OCI-LY7 (cell line): ENCODE results near the gene MATCAP1. TPM values are rescaled to one million over a fixed set of nuclear protein-coding genes. Genes with fewer than 3 reads are reported as not detected.
A peak's percentile ranks its signal among the peaks of the same experiment; 100 is the strongest.

ENCODE experiments used
- BruUV-seq: library from RNA; stranded (reverse); fragments of 400-500 nt; replicated peaks from 2 replicates; lab custom pipeline; 2021; lab: Mats Ljungman, UMichigan
- CTCF ChIA-PET: fragments of 300-600 bp; sonication (Branson Sonifier 250); formaldehyde crosslinking; loops from one replicate; lab custom pipeline; 2022; ENCODE audit warnings: antibody characterized with exemption; ENCODE audit not compliant: unreplicated experiment; lab: Charles Lee
- POLR2A ChIA-PET: fragments of 300-600 bp; sonication (Branson Sonifier 250); formaldehyde crosslinking; loops from one replicate; lab custom pipeline; 2022; ENCODE audit warnings: antibody characterized with exemption; lab: Charles Lee
- DNase-seq: peaks from one replicate; pipeline ENCODE4 v3.0.0-alpha.2; 2015; ENCODE audit warnings: low spot score
- H2AFZ ChIP-seq: fragments of 200-600 bp; sonication (generic), shearing (Covaris generic); 2 replicates; pipeline ENCODE4 v1.6.1; 2014; ENCODE audit warnings: mild to moderate bottlenecking, antibody characterized with exemption, low read length, moderate library complexity
- H3K27ac ChIP-seq: fragments of 200-600 bp; sonication (generic); 2 replicates; pipeline ENCODE4 v1.5.1; 2014; ENCODE audit warnings: mixed run types, low read depth, mild to moderate bottlenecking, moderate library complexity, low read length, inconsistent platforms; ENCODE audit not compliant: poor library complexity, severe bottlenecking
- H3K36me3 ChIP-seq: fragments of 200-600 bp; sonication (generic); 2 replicates; pipeline ENCODE4 v1.6.1; 2014; ENCODE audit warnings: mild to moderate bottlenecking, antibody characterized with exemption, low read length, moderate library complexity, mixed read lengths; ENCODE audit not compliant: insufficient read depth
- H3K4me1 ChIP-seq: fragments of 200-600 bp; sonication (generic); 2 replicates; pipeline ENCODE4 v1.5.1; 2014; ENCODE audit warnings: mild to moderate bottlenecking, low read length; ENCODE audit not compliant: insufficient read depth, poor library complexity, severe bottlenecking
- H3K4me2 ChIP-seq: fragments of 200-600 bp; sonication (generic); 2 replicates; pipeline ENCODE4 v1.6.1; 2014; ENCODE audit warnings: mild to moderate bottlenecking, low read length
- H3K4me3 ChIP-seq: fragments of 200-600 bp; sonication (generic); 2 replicates; pipeline ENCODE4 v1.5.1; 2014; ENCODE audit warnings: mild to moderate bottlenecking, low read depth, low read length; ENCODE audit not compliant: poor library complexity, severe bottlenecking
- H3K79me2 ChIP-seq: fragments of 200-600 bp; sonication (generic); 2 replicates; pipeline ENCODE4 v1.6.1; 2016; ENCODE audit warnings: low read depth, mild to moderate bottlenecking, low read length, moderate library complexity, mixed read lengths; ENCODE audit not compliant: insufficient read depth
- H3K9me2 ChIP-seq: fragments of 200-600 bp; sonication (generic); 2 replicates; pipeline ENCODE4 v1.6.1; 2016; ENCODE audit warnings: mild to moderate bottlenecking, low read length, mixed read lengths; ENCODE audit not compliant: insufficient read depth
- H3K9me3 ChIP-seq: fragments of 200-600 bp; sonication (generic); 2 replicates; pipeline ENCODE4 v1.6.1; 2014; ENCODE audit warnings: mild to moderate bottlenecking, mixed run types, low read length, mixed read lengths
- H4K20me1 ChIP-seq: fragments of 200-600 bp; sonication (generic); 2 replicates; pipeline ENCODE4 v1.6.1; 2014; ENCODE audit warnings: mild to moderate bottlenecking, antibody characterized with exemption, low read length, moderate library complexity, mixed read lengths; ENCODE audit not compliant: insufficient read depth
- EZH2phosphoT487 ChIP-seq: fragments of 200-600 bp; sonication (generic); IDR thresholded peaks from 2 replicates; pipeline ENCODE4 v1.6.1; 2018; ENCODE audit warnings: low read depth, borderline replicate concordance, mild to moderate bottlenecking, mixed run types, antibody characterized with exemption, low read length, moderate library complexity, mixed read lengths
- intact Hi-C: fragments of 100-400 bp; cut with micrococcal nuclease; formaldehyde crosslinking; loops from one replicate; pipeline ENCODE4 v1.10.0; 2022; ENCODE audit not compliant: unreplicated experiment
- total RNA-seq, 2 experiments: library from RNA; depleted of rRNA in 1 of 2; stranded (reverse); fragments of >200 nt in 1 of 2; shearing (Covaris generic) in 1 of 2; gene quantifications; 2 replicates each; pipeline ENCODE4 v1.2.3, GENCODE V29; 2014 to 2022
- TF ChIP-seq, protein P1 (sequence below): fragments of 200-600 bp; sonication (generic); conservative IDR thresholded peaks from 2 replicates; pipeline ENCODE4 v1.5.1; 2014; ENCODE audit warnings: mild to moderate bottlenecking, antibody characterized with exemption, low read length, moderate library complexity, mixed read lengths

The MATCAP1 gene
- total RNA-seq, 2 experiments from 2014 or later: 22.9 to 39.6 TPM

DNA sequence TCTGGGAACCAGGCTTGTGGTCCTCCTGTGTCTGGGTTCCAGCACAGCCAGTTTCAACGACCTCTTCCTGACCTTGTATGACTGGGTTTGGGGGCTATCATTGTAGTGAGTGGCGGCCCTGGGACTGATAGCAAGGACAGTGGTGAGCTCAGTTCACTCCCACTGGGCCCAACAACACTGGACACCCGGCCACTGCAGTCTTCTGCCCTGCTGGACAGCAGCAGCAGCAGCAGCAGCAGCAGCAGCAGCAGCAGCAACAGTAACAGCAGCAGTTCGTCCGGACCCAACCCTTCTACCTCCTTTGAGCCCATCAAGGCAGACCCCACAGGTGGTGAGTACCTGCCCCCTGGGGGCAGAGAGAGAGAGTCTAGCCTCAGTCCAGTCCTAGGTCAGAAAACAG is 11.9 kb upstream of the MATCAP1 start:
- no peaks in the 10 kb centered on the region for H3K9me3 ChIP-seq
- H3K36me3 ChIP-seq: peaks cover 83% of the 10 kb centered on the region
- H3K27ac ChIP-seq: no peak overlapping the region
- H3K4me1 ChIP-seq: peaks cover 19% of the 10 kb centered on the region
- H3K4me3 ChIP-seq: no peak overlapping the region
- H3K9me2 ChIP-seq: no peaks in the 10 kb centered on the region
- H3K79me2 ChIP-seq: peaks cover 22% of the 10 kb centered on the region
- H2AFZ ChIP-seq: no peak overlapping the region
- no peak for DNase-seq
- CTCF ChIA-PET: no interaction called here
- peaks cover 9% of the 10 kb centered on the region; the same call in 1 of the 2 replicates for H4K20me1 ChIP-seq
- POLR2A ChIA-PET: interaction anchor here (0.7 to 1.1 kb wide), 2 partner anchors 31 to 100 kb away, joined by 3 read pairs; no protein-coding TSS in a partner anchor
- no TSS peak for BruUV-seq
- no peak for TF ChIP-seq EZH2phosphoT487
- TF ChIP-seq, protein P1, sequence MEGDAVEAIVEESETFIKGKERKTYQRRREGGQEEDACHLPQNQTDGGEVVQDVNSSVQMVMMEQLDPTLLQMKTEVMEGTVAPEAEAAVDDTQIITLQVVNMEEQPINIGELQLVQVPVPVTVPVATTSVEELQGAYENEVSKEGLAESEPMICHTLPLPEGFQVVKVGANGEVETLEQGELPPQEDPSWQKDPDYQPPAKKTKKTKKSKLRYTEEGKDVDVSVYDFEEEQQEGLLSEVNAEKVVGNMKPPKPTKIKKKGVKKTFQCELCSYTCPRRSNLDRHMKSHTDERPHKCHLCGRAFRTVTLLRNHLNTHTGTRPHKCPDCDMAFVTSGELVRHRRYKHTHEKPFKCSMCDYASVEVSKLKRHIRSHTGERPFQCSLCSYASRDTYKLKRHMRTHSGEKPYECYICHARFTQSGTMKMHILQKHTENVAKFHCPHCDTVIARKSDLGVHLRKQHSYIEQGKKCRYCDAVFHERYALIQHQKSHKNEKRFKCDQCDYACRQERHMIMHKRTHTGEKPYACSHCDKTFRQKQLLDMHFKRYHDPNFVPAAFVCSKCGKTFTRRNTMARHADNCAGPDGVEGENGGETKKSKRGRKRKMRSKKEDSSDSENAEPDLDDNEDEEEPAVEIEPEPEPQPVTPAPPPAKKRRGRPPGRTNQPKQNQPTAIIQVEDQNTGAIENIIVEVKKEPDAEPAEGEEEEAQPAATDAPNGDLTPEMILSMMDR: no peak
- H3K4me2 ChIP-seq: no peak overlapping the region
- intact Hi-C loops: no loop called here

DNA sequence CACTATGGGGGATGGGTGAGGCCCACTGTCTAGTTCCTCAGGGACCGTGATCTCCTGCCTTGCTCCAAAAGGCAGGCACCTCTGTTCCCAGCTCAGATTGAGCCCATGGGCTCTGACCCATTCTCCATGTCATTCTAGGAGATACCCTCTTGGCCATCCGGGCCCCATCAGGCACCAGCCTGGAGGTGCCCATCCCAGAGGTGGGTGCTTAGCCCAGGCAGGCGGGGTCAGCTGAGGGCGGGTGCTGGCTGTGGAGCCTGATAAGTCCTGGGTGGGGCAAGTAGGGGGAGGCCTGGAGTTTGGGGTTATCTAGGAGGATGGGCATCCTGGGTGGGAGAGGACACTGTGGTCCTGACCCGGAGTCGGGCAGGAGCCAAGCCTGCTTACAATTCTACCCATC is 10.5 kb upstream of the MATCAP1 start:
- peaks cover 70% of the 10 kb centered on the region for H3K36me3 ChIP-seq
- CTCF ChIA-PET: no interaction called here
- H3K4me2 ChIP-seq: 0 out of 2 replicates have a peak overlapping the region, but pooled peaks have one; percentile 86
- no peaks in the 10 kb centered on the region for H3K9me3 ChIP-seq
- H3K27ac ChIP-seq: no peak overlapping the region
- intact Hi-C loops: no loop called here
- H3K79me2 ChIP-seq: peaks cover 22% of the 10 kb centered on the region
- no TSS peak for BruUV-seq
- H4K20me1 ChIP-seq: peaks cover 9% of the 10 kb centered on the region; the same call in 1 of the 2 replicates
- H3K4me1 ChIP-seq: peaks cover 19% of the 10 kb centered on the region
- TF ChIP-seq, protein P1: no peak
- no peak for TF ChIP-seq EZH2phosphoT487
- H3K4me3 ChIP-seq: no peak overlapping the region
- POLR2A ChIA-PET: no interaction called here
- no peak for DNase-seq
- H3K9me2 ChIP-seq: no peaks in the 10 kb centered on the region
- no peak overlapping the region for H2AFZ ChIP-seq

GRCh38 chr16:67193536-67193935 is 9.8 kb upstream of the MATCAP1 start:
- peak overlapping the region; percentile 98 for H3K4me3 ChIP-seq
- no peaks in the 10 kb centered on the region for H3K9me3 ChIP-seq
- H2AFZ ChIP-seq: no peak overlapping the region
- no peaks in the 10 kb centered on the region for H3K9me2 ChIP-seq
- CTCF ChIA-PET: interaction anchor here (0.6 kb wide), 1 partner anchor 52 kb away, joined by 4 read pairs; no protein-coding TSS in a partner anchor
- peaks cover 19% of the 10 kb centered on the region for H3K4me1 ChIP-seq
- H3K27ac ChIP-seq: no peak overlapping the region
- no TSS peak for BruUV-seq
- H4K20me1 ChIP-seq: peaks cover 9% of the 10 kb centered on the region; the same call in 1 of the 2 replicates
- peaks cover 22% of the 10 kb centered on the region for H3K79me2 ChIP-seq
- POLR2A ChIA-PET: interaction anchor here (0.5 to 0.7 kb wide), 2 partner anchors 23 to 24 kb away, joined by 3 to 4 read pairs; no protein-coding TSS in a partner anchor
- peaks cover 64% of the 10 kb centered on the region for H3K36me3 ChIP-seq
- intact Hi-C loops: loop anchor here (2.0 kb wide), 2 partner anchors 33 to 53 kb away; partner anchors contain the start of genes FHOD1 and TMEM208
- no peak for DNase-seq
- peak overlapping the region; percentile 86 for H3K4me2 ChIP-seq
- TF ChIP-seq, protein P1: no peak
- no peak for TF ChIP-seq EZH2phosphoT487
